ENCODE measurements around the gene PCBP3. TPM values are rescaled to one million over a fixed set of nuclear protein-coding genes. Genes with fewer than 3 reads are reported as not detected.

PCBP3 gene
- total RNA-seq, 1 donor from 2014 or later, result 7.1 TPM

- no peak for DNase-seq (ENCODE audit: low spot score)
Observed at GRCh38 chr21:45753445-45753844, 109.9 kb downstream of the PCBP3 start.

DNA sequence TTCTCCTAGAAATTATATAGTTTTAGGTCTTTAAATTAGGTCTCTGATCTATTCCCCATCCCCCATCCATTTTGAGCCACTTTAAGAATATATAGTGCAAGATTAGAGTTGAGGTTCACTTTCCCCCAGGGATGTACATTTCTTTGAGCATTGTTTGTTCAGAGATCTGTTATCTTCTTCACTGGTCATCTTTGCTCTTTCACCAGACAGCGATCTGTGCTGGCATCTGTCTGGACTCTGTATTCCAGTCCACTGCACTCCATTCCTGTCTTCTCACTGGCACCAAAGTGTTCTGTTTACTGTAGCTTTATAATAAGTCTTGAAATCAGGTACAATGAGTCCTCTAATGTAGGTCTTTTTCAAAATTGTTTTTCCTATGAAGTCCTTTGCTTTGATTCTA, 112.5 kb downstream of the PCBP3 start:
- DNase-seq (ENCODE audit: low spot score), result no peak

- no peak for DNase-seq (ENCODE audit: low spot score)
Observed at GRCh38 chr21:45756669-45757068, 113.1 kb downstream of the PCBP3 start.

GRCh38 chr21:45761704-45762103, 118.2 kb downstream of the PCBP3 start:
- no peak for DNase-seq (ENCODE audit: low spot score)

DNA sequence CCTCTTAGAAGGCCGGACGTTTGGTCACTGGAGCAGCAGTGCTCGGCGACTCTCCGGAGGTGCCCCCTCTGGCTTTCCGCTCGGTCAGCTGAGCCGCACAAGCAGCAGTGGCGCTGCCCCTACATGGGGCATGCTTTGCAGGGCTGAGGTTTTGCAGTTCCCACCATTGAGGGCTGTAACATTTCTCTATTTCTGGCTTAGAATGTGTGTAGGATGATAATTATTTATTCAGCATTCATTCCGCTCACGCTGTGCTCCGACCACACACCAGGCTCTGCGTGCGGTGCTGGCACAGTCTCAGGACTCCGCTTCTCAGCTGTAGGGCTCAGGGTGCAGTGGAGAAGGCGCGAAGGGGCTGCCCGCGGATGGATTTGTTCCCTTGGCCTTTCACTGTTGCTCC, 119.5 kb downstream of the PCBP3 start:
- no peak for DNase-seq (ENCODE audit: low spot score)

- no peak for DNase-seq (ENCODE audit: low spot score)
Observed at GRCh38 chr21:45763506-45763905, 120.0 kb downstream of the PCBP3 start.

DNA sequence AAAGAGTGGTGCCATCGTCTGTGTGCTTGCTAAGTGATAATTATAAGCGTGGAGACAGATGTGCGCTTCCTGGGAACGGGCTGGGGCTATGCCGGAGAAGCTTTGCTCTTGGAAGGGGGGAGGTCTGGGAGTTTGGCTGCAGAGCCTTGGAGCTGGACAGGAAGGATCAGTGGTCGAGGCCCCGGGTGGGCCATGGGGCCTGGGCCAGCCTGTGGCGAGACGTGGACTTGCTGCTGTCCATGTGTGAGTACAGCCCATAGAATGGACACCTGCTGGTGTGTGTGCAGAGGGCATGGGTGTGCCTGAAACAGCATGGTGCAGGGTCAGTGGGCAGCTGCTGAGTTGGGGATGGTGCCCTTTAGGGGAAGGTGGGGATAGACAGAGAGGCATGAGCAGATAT, 121.3 kb downstream of the PCBP3 start:
- no peak for DNase-seq (ENCODE audit: low spot score)

GRCh38 chr21:45765375-45765774, 121.8 kb downstream of the PCBP3 start:
- DNase-seq (ENCODE audit: low spot score), result no peak

GRCh38 chr21:45766055-45766454, 122.5 kb downstream of the PCBP3 start:
- DNase-seq (ENCODE audit: low spot score), result no peak

GRCh38 chr21:45766501-45766900, 123.0 kb downstream of the PCBP3 start:
- DNase-seq (ENCODE audit: low spot score), result no peak

DNA sequence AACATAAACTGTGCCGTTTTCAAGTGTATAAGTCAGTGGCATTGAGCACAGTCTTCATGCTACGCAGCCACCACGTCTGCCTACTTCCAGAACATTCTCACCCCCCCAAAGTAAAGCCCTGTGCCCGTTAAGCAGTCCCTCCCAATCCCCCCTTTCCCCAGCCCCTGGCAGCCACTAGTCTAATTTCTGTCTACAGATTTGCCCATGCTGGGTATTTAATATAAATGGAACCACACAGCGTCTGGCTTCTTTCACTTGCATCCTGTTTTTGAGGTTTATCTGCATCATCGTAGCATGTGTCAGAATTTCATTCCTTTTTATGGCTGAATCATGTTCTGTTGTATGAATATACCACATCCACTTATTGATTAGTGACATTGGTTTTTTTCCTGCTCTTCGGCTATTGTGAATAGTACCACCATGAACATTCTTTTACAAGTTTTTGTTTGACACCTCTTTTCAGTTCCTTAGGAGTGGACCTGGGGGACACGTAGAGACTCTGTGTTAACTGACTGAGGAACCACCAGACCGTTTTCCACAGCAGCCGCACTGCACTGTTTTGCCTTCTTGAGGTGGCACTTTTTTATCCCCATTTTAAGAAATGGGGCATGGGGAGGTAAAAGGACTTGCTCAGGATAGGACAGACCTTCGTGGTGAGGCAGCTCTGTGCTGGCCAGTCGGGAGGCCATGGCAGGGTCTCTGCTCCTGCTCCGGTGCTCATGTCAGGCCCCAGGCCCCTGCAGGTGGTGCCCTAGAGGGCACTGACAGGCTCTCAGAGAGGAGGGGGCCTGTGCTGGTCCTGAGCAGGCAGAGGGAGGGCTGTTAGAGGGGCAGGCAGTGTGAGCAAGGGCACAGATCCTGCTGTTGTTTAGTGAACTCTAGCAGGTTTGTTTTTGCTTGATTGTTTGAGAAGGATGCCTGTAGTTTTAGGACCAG, 123.8 kb downstream of the PCBP3 start:
- DNase-seq (ENCODE audit: low spot score), result no peak

DNA sequence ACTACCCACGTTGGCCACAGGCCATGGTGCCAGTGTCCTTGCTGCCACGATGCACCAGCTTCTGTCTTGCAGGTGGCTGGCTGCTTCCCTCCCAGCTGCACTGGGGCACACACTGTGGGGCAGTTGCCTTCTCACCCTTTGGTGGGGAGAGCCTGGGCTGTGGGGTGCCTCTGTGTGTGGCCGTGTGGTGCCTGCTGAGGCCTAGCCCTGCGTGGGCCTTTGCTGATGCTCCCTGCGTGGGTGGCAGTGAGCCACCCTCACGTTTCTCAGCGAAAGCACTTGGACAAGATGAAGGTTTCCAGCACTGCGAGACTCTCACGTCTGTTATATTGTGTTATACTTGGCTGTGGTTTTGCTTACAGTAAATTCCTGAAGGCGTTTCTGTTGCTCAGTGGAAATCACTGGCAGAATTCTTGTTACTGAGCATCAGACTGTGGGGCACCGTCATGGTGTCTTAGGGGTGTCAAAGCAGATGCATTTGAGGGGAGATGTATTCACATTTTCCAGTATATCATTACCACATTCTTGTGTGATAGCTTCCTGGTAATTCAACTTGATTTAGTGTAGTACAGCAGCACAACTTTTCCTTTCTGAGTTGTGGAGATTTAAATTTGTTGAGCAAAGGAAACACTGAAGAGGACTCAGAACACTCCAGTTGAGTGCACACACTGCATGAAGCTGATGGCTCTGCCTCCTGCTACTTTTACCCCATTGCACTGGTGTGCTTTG, 124.7 kb downstream of the PCBP3 start:
- no peak for DNase-seq (ENCODE audit: low spot score)

GRCh38 chr21:45768740-45769048, 125.2 kb downstream of the PCBP3 start:
- DNase-seq (ENCODE audit: low spot score), result no peak

DNA sequence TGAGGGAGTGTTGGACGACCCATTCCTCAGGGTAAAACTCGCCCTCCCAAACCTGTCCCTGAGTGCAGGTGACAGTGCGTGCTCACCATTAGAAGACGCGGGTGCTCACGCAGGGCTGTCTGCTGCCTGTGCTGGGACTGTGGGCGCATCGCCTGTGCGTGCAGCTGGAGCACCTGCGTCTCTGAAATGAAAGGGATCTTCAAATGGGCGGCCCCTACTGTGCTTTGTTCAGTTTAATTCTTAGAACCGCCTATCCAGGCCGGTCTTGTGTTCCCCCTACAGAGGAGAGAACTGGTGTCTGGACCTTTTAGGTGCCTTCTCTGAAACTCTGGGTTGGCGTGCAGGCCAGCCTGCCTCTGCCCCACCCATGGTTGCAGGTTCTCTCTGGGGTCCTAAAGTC, 125.8 kb downstream of the PCBP3 start:
- DNase-seq (ENCODE audit: low spot score), result no peak

DNA sequence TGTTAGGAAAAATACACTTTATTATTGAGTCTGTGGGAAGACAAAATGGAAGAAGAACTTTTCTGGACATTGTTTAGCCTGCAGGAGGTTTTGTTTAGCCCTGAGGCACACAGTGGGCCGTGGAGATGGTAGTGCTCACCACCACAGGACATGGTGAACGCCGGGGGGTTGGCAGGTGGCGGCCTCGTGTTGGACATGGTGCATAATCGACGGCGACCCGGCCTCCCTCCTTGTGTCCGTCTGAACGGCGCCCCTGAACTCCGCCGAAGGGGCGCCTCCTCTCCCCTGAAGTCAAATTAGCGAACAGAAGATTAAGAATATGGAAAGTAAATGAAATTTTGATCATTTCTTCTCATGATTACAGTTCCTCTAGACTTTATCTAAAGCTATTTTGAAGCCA, 126.4 kb downstream of the PCBP3 start:
- DNase-seq (ENCODE audit: low spot score), result no peak

GRCh38 chr21:45772180-45772579, 128.7 kb downstream of the PCBP3 start:
- no peak for DNase-seq (ENCODE audit: low spot score)

- DNase-seq (ENCODE audit: low spot score), result no peak
Observed at GRCh38 chr21:45774291-45774690, 130.8 kb downstream of the PCBP3 start.

GRCh38 chr21:45776971-45777370, 133.4 kb downstream of the PCBP3 start:
- no peak for DNase-seq (ENCODE audit: low spot score)

DNA sequence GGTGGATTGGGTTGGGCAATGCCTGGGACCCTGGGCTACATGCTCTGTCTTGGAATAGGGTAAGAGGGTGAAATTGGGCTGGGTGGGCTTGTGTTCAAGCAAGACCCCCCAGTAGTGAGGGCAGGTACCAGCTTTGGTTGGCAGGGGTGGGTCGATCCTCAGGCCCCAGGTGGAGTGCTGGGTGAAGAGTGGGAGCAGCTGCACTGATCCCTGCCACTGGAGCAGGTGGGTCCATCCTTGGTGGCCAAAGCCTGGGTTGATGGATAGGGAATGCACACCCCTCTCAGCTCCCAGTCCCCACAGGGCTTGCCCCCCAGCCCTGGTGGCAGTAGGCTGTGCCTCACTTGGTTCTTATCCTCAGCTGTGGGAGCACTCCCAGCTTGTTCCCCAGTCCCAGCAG, 135.2 kb downstream of the PCBP3 start:
- no peak for DNase-seq (ENCODE audit: low spot score)

- no peak for DNase-seq (ENCODE audit: low spot score)
Observed at GRCh38 chr21:45779226-45779625, 135.7 kb downstream of the PCBP3 start.

GRCh38 chr21:45780647-45781046, 137.1 kb downstream of the PCBP3 start:
- DNase-seq (ENCODE audit: low spot score), result no peak

DNA sequence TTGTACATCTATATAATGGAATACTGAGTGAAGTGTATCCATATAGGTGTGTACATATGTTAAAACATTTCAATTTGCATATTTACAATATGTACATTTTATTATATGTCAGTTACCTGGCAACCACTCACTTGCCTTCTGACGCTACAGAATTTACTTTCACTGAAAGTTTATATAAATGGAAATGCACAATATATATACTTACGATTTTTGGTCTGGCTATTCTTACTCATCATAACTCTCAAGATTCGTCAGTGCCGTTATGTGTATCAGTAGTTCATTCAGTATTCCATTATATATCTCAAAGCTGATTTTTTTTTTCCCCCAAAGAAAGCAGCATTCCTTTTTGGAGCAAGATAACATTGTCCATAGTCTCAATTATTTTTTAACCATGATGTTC, 138.2 kb downstream of the PCBP3 start:
- DNase-seq (ENCODE audit: low spot score), result no peak

DNA sequence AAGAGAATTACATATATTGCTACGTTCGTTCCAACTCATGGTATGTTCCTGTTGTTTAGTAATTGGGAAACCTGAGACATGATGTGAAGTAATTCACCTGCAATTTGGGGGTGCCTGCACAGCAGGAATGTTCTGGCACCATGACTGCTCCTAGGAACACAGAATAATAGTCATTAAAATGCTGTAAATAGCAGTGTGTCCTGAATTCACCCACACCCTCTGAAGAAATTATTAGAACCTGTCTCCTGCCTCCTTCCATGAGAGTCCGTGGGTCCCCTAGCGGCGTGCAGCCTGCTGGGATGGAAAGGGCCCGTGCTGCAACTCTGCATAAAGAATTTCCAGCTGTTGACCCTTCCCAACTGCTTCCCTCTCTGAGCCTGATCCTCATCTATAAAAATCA, 143.1 kb downstream of the PCBP3 start:
- no peak for DNase-seq (ENCODE audit: low spot score)

Measured in ureter (tissue), 1 donor.